ENCODE data around the gene TM9SF3. TPM values are rescaled to one million over a fixed set of nuclear protein-coding genes. Genes with fewer than 3 reads are reported as not detected.

TM9SF3 gene
- total and polyA plus RNA-seq, 2 of the 4 experiments (the other 2 are of a cell fraction) = 33.7 to 61.8 TPM

- Histone ChIP-seq H3K79me1 (ENCODE audit: low read depth in 1 of 2, low read length in 2 of 2) (peaks cover 0 to 26% of the 10 kb centered on the region in 2 experiments; a peak in 2 of 4 replicates), H3K56ac (ENCODE audit: extremely low read depth, insufficient read depth, low read length) (no peak overlapping the region), H3K14ac (replicated peaks; ENCODE audit: low read depth, low read length) (no peak overlapping the region), H3K18ac (ENCODE audit: low read depth, low read length) (no peak overlapping the region), H2AK9ac (replicated peaks; ENCODE audit: low read depth, low read length, poor library complexity) (no peak overlapping the region), H3K4me3 (ENCODE audit: insufficient read depth, low read depth, low read length) (no peak overlapping the region), H2BK15ac (ENCODE audit: low read depth, low read length) (no peak overlapping the region), H2BK120ac (ENCODE audit: low read depth, low read length) (no peak overlapping the region), H3K36me3 (ENCODE audit: control insufficient read depth, insufficient read depth, low read length) (no peaks in the 10 kb centered on the region; the same call in 1 of the 2 replicates), H4K8ac (ENCODE audit: low read depth in 2 of 2, low read length in 2 of 2) (no peak overlapping the region), H3K27ac (ENCODE audit: insufficient read depth, low read length) (no peak overlapping the region), H3K23ac (ENCODE audit: low read depth, low read length) (no peak overlapping the region), H3K4me2 (ENCODE audit: low read depth, low read length) (peak overlapping the region; percentile 26; the same call in 1 of the 2 replicates), H3K9me1 (ENCODE audit: insufficient read depth, low read length) (peaks cover 7% of the 10 kb centered on the region; the same call in 1 of the 2 replicates), H4K20me1 (ENCODE audit: insufficient read depth, low read length) (peaks cover 68% of the 10 kb centered on the region), H4K5ac (ENCODE audit: low read depth, low read length) (no peak overlapping the region), H3K27me3 (ENCODE audit: control insufficient read depth, insufficient read depth, low read length) (no peaks in the 10 kb centered on the region), H2AFZ (replicated peaks; ENCODE audit: low read length, poor library complexity) (no peak overlapping the region), H2BK5ac (ENCODE audit: low read depth, low read length, poor library complexity, severe bottlenecking) (no peak overlapping the region), H2BK20ac (ENCODE audit: low read depth, low read length) (no peak overlapping the region), H4K91ac (ENCODE audit: insufficient read depth, low read depth, low read length) (no peak overlapping the region), H3K9ac (ENCODE audit: low read depth, low read length) (no peak overlapping the region), H3K4me1 (ENCODE audit: control insufficient read depth, insufficient read depth, low read length) (peaks cover 15% of the 10 kb centered on the region), H3K4ac (ENCODE audit: low read depth, low read length) (no peak overlapping the region), H2AK5ac (ENCODE audit: low read depth, low read length) (no peak overlapping the region), H3K9me3 (ENCODE audit: control insufficient read depth, insufficient read depth, low read length) (no peaks in the 10 kb centered on the region)
- ChIA-PET POLR2A (ENCODE audit: unreplicated experiment) (no interaction called here), CTCF (interaction anchor here (0.7 kb wide), 1 partner anchor 15 kb away, joined by 7 read pairs; no protein-coding TSS in a partner anchor)
- in situ Hi-C loops (cut with MboI; ENCODE audit: low sequenced_read_pairs) = no loop called here
- no TSS peak for BruUV-seq (replicated peaks)
- ATAC-seq (ENCODE audit: low read depth) (no peak), DNase-seq (no peak)
- no peak for TF ChIP-seq CEBPB (IDR thresholded peaks at IDR 0.05; ENCODE audit: low read depth, low read length)
- no peak for TF ChIP-seq MAFK (IDR thresholded peaks at IDR 0.05; ENCODE audit: low read depth, low read length)
- no peak for TF ChIP-seq RAD21 (IDR thresholded peaks at IDR 0.05; ENCODE audit: low read length)
- TF ChIP-seq POLR2A (IDR thresholded peaks at IDR 0.05; ENCODE audit: low read depth, low read length) = no peak
- no peak for TF ChIP-seq ELK1 (IDR thresholded peaks at IDR 0.05; ENCODE audit: borderline replicate concordance, low read depth, low read length)
- TF ChIP-seq MXI1 (IDR thresholded peaks at IDR 0.05; ENCODE audit: borderline replicate concordance, low read depth, low read length) = no peak
- no peak for TF ChIP-seq CHD1 (IDR thresholded peaks at IDR 0.05; ENCODE audit: low read depth, low read length)
- TF ChIP-seq, protein P1, sequence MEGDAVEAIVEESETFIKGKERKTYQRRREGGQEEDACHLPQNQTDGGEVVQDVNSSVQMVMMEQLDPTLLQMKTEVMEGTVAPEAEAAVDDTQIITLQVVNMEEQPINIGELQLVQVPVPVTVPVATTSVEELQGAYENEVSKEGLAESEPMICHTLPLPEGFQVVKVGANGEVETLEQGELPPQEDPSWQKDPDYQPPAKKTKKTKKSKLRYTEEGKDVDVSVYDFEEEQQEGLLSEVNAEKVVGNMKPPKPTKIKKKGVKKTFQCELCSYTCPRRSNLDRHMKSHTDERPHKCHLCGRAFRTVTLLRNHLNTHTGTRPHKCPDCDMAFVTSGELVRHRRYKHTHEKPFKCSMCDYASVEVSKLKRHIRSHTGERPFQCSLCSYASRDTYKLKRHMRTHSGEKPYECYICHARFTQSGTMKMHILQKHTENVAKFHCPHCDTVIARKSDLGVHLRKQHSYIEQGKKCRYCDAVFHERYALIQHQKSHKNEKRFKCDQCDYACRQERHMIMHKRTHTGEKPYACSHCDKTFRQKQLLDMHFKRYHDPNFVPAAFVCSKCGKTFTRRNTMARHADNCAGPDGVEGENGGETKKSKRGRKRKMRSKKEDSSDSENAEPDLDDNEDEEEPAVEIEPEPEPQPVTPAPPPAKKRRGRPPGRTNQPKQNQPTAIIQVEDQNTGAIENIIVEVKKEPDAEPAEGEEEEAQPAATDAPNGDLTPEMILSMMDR (conservative IDR thresholded peaks at IDR 0.05; ENCODE audit: low read depth, low read length) = no peak
- no peak for TF ChIP-seq MAZ (IDR thresholded peaks at IDR 0.05; ENCODE audit: borderline replicate concordance, low read depth, low read length)
- intact Hi-C loops (cut with micrococcal nuclease) = no loop called here
- dilution Hi-C loops (cut with HindIII; ENCODE audit: low sequenced_read_pairs, unreplicated experiment) = no loop called here
- WGBS, 2 experiments (ENCODE audit: extremely low coverage in 2 of 2, insufficient read length in 1 of 2) = no CpG with 5 or more reads among the region's 9 CpGs
Observed at GRCh38 chr10:96584474-96584873, 2.3 kb downstream of the TM9SF3 start.
